Dendritic cell treated with granulocyte-macrophage colony-stimulating factor and Interleukin-4, amounts not matched to agents 40 ng/mL and 50 ng/mL, for 4 days (primary cell): ENCODE measurements around the gene COL6A6.
"Not testable (repeated sequence)": the region's sequence is repeated elsewhere in the genome, so short reads cannot be mapped to it uniquely, and the experiment has no call there.

Experiments used
- H3K27ac Mint-ChIP-seq: one replicate; pipeline ENCODE4 v1.8.0; 2022; ENCODE audit warnings: mild to moderate bottlenecking, mixed read lengths
- H3K27me3 Mint-ChIP-seq: one replicate; pipeline ENCODE4 v1.8.0; 2022; ENCODE audit warnings: mild to moderate bottlenecking, mixed read lengths
- H3K36me3 Mint-ChIP-seq: one replicate; pipeline ENCODE4 v1.8.0; 2022; ENCODE audit warnings: low read depth, mixed read lengths
- H3K4me1 Mint-ChIP-seq: one replicate; pipeline ENCODE4 v1.8.0; 2022; ENCODE audit warnings: low read depth, mixed read lengths
- H3K4me3 Mint-ChIP-seq: one replicate; pipeline ENCODE4 v1.8.0; 2022; ENCODE audit warnings: mild to moderate bottlenecking, moderate library complexity, mixed read lengths
- H3K9me3 Mint-ChIP-seq: one replicate; pipeline ENCODE4 v1.8.0; 2022; ENCODE audit warnings: mixed read lengths
- intact Hi-C: fragments of 100-400 bp; cut with micrococcal nuclease; formaldehyde crosslinking; loops from one replicate; pipeline ENCODE4 v1.15.0; 2022

COL6A6 gene

DNA sequence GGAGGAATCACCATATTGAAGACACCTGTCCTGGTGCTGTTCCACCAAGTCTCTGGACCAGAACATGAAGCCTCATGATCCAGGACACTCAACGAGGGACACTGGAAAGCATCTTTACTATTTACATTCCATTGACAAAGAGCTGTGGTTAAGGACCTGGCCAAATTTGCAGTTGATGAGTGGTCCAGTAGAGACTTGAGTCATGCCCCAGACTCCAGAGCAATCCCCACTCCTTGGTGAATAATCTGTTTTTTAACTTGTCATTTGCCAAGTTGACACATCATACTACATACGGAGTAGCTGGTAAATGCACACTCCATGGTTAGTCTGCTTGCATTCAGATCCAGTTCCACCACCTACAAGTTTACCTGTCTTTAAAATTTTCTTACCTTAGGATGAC lies 1.2 kb upstream of the COL6A6 start:
- Mint-ChIP-seq H3K9me3 (no peaks in the 10 kb centered on the region), H3K27ac (no peak overlapping the region), H3K36me3 (no peaks in the 10 kb centered on the region), H3K4me3 (no peak overlapping the region), H3K4me1 (no peaks in the 10 kb centered on the region), H3K27me3 (peaks cover 31% of the 10 kb centered on the region)
- intact Hi-C loops, result no loop called here

DNA sequence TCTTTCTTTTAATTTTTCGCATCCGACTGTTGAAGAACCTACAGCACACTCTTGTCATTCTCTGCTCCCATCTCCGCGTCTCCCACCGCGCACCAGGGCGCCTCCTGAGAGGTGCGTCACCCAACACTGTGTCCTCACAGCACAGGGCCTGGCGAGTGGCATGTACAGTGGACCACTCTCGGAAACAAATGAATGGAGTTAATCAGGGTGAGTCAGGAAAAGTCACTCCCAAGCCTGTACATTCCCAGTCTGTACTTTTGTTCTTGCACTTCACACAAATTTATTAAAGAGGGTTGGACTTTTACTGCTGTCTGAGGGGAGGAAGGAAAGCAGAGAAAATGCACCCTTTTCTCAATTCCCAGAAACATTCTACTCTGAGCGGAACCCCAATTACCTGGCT lies 625 bp downstream of the COL6A6 start:
- H3K4me3 Mint-ChIP-seq, result no peak overlapping the region
- no peaks in the 10 kb centered on the region for H3K9me3 Mint-ChIP-seq
- H3K27me3 Mint-ChIP-seq, result peaks cover 33% of the 10 kb centered on the region
- H3K27ac Mint-ChIP-seq, result no peak overlapping the region
- no peaks in the 10 kb centered on the region for H3K4me1 Mint-ChIP-seq
- intact Hi-C loops, result no loop called here
- no peaks in the 10 kb centered on the region for H3K36me3 Mint-ChIP-seq

GRCh38 chr3:130519754-130520153 lies 2.8 kb downstream of the COL6A6 start:
- Mint-ChIP-seq H3K27me3 (peaks cover 36% of the 10 kb centered on the region), H3K4me3 (no peak overlapping the region), H3K36me3 (no peaks in the 10 kb centered on the region), H3K27ac (no peak overlapping the region), H3K9me3 (no peaks in the 10 kb centered on the region), H3K4me1 (no peaks in the 10 kb centered on the region)
- intact Hi-C loops, result no loop called here

- Mint-ChIP-seq H3K9me3 (no peaks in the 10 kb centered on the region), H3K27me3 (peaks cover 22% of the 10 kb centered on the region), H3K27ac (no peak overlapping the region), H3K4me1 (no peaks in the 10 kb centered on the region), H3K4me3 (no peak overlapping the region), H3K36me3 (no peaks in the 10 kb centered on the region)
- intact Hi-C loops, result no loop called here
Measured at GRCh38 chr3:130522399-130522798, 5.4 kb downstream of the COL6A6 start.

DNA sequence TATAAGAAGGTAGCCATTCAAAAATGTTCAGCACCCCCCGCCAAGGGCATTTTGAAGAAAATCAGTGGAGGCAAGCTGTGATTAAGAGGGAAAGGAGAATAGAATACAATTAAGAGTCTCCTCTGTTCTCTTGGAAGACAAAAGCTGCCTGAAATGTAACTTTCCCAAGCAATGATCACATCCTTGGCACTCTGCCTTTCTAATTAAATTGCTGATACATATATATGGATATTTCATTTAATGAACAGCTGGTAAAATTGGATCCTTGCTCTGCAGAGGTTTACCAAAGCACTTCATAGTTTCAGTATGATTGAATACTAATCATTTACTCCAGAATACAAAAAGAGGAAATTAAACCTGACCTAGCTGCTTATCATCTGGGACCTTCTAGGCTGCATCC lies 10.4 kb downstream of the COL6A6 start:
- Mint-ChIP-seq H3K27ac (no peak overlapping the region), H3K4me1 (no peaks in the 10 kb centered on the region), H3K27me3 (peaks cover 9% of the 10 kb centered on the region), H3K4me3 (no peak overlapping the region), H3K36me3 (no peaks in the 10 kb centered on the region), H3K9me3 (no peaks in the 10 kb centered on the region)
- intact Hi-C loops, result no loop called here

- Mint-ChIP-seq H3K27me3 (peaks cover 5% of the 10 kb centered on the region), H3K9me3 (no peaks in the 10 kb centered on the region), H3K4me1 (no peaks in the 10 kb centered on the region), H3K36me3 (no peaks in the 10 kb centered on the region), H3K4me3 (no peak overlapping the region), H3K27ac (no peak overlapping the region)
- intact Hi-C loops, result no loop called here
Measured at GRCh38 chr3:130528120-130528519, 11.1 kb downstream of the COL6A6 start.

DNA sequence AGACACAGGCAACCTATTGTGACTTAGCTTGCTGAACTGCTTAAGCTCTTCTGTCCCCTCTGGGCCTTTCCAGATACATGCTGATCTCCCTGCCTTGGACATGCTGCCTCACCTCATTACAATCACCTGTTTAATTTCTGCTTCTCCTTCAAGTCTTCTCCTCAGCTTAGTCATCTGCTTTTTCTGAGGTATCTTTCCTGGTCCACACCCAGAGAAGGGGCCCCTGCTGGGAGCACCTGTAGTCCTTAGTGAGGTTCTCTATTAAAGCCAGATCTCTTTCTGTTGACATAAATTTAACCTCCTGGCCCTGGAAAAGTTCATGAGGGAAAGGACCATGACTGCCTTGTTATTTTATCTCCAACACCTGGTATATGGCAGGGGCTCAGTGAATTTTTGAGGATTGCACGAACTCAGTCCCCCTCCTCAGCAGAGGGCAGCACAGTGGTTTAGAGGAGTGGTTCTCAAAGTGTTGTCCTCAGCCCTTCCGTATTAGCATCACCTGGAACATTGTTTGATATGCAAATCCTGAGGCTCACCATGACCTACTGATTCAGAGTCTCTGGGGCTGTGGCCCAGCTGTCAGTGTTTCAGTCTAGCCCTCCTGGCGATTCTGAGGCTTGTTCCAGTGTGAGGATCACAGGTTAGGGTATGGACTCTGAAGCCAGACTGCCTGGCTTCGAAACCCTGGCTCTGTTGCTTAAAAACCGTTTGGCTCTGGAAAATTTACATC lies 12.7 kb downstream of the COL6A6 start:
- Mint-ChIP-seq H3K4me3 (no peak overlapping the region), H3K27ac (no peak overlapping the region), H3K27me3 (peaks cover 5% of the 10 kb centered on the region), H3K4me1 (no peaks in the 10 kb centered on the region), H3K9me3 (no peaks in the 10 kb centered on the region), H3K36me3 (no peaks in the 10 kb centered on the region)
- intact Hi-C loops, result loop anchor here (10.0 kb wide), 1 partner anchor 375 kb away; no protein-coding TSS in a partner anchor

DNA sequence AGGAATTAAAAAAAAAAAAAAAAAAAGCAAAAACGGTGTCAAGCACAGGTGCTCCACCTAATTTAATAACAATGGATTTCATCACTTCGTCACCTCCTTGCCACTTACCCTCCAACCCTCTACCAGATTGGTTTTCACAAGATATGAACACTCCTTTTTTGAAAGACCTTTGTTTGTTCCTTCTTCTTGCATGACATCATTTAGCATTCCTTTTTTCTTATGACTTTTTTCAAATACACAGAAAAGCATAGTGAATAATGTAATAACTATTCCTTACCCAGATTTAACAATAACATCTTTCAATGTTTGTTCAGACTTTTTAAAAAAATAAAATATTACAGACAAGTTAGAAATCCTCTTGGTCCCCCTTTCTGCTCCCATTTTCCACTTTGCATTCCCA lies 16.3 kb downstream of the COL6A6 start:
- Mint-ChIP-seq H3K36me3 (no peaks in the 10 kb centered on the region), H3K9me3 (no peaks in the 10 kb centered on the region), H3K27me3 (peaks cover 2% of the 10 kb centered on the region), H3K27ac (no peak overlapping the region), H3K4me3 (no peak overlapping the region), H3K4me1 (no peaks in the 10 kb centered on the region)
- intact Hi-C loops, result loop anchor here (10.0 kb wide), 1 partner anchor 378 kb away; no protein-coding TSS in a partner anchor

GRCh38 chr3:130537673-130538304 lies 20.8 kb downstream of the COL6A6 start:
- Mint-ChIP-seq H3K27ac (no peak overlapping the region), H3K27me3 (peaks cover 2% of the 10 kb centered on the region), H3K4me1 (no peaks in the 10 kb centered on the region), H3K4me3 (no peak overlapping the region), H3K9me3 (no peaks in the 10 kb centered on the region), H3K36me3 (no peaks in the 10 kb centered on the region)
- intact Hi-C loops, result loop anchor here (10.0 kb wide), 1 partner anchor 383 kb away; no protein-coding TSS in a partner anchor

DNA sequence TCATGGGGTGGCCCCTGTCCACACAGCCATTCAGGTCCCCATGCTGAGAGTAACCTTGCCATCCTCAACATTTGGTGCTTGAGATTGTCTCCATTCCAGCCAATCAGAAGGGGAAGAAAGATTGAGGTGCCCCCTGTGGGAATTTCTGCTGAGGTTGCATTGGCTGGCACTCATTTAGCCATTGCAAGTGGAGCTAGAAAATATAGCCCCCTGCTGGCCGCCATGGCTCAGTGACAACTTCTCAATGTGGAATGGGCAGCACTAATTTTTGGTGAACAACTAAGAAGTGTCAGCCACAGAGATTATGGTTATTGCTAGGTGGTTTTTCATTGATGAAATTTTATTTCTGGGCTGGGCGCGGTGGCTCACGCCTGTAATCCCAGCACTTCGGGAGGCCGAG lies 22.0 kb downstream of the COL6A6 start:
- no peak overlapping the region for H3K4me3 Mint-ChIP-seq
- intact Hi-C loops, result loop anchor here (1.0 to 10.0 kb wide), 2 partner anchors 263 to 384 kb away; no protein-coding TSS in a partner anchor
- peaks cover 2% of the 10 kb centered on the region for H3K9me3 Mint-ChIP-seq
- peaks cover 2% of the 10 kb centered on the region for H3K27me3 Mint-ChIP-seq
- H3K4me1 Mint-ChIP-seq, result peaks cover 5% of the 10 kb centered on the region
- H3K27ac Mint-ChIP-seq, result no peak overlapping the region
- no peaks in the 10 kb centered on the region for H3K36me3 Mint-ChIP-seq

DNA sequence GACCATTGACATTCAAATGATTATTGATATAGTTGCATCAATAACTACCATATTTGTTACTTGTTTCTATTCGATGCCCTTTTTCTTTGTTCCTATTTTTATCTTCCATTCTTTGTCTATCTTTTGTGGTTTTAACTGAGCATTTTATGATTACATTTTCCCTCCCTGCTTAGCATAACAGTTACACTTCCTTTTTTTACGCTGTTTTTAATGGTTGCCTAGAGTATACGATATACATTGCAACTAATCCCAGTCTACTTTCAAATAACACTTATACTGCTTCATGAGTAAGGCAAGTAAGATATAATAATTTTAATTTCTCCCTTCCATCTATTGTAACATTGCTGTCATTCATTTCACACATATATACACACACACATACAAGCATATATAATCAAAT lies 26.3 kb downstream of the COL6A6 start:
- no peaks in the 10 kb centered on the region for H3K27me3 Mint-ChIP-seq
- H3K4me1 Mint-ChIP-seq, result peaks cover 5% of the 10 kb centered on the region
- H3K36me3 Mint-ChIP-seq, result no peaks in the 10 kb centered on the region
- H3K27ac Mint-ChIP-seq, result no peak overlapping the region
- intact Hi-C loops, result no loop called here
- peaks cover 21% of the 10 kb centered on the region for H3K9me3 Mint-ChIP-seq
- no peak overlapping the region for H3K4me3 Mint-ChIP-seq

GRCh38 chr3:130546920-130547679 lies 30.1 kb downstream of the COL6A6 start:
- H3K27ac Mint-ChIP-seq, result no peak overlapping the region
- no peaks in the 10 kb centered on the region for H3K36me3 Mint-ChIP-seq
- no peak overlapping the region for H3K4me3 Mint-ChIP-seq
- H3K27me3 Mint-ChIP-seq, result no peaks in the 10 kb centered on the region
- intact Hi-C loops, result no loop called here
- H3K9me3 Mint-ChIP-seq, result peaks cover 21% of the 10 kb centered on the region
- H3K4me1 Mint-ChIP-seq, result peaks cover 5% of the 10 kb centered on the region

DNA sequence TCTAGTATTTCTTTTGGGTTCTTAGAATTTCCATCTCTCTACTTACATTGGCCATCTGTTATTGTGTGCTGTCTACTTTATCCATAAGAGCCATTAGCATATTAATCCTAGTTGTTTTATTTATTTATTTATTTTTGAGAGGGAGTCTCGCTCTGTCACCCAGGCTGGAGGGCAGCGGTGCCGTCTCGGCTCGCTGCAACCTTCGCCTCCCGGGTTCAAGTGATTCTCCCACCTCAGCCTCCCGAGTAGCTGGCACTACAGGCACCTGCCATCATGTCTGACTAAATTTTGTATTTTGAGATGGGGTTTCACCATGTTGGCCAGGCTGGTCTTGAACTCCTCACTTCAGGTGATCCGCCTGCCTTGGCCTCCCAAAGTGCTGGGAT lies 30.7 kb downstream of the COL6A6 start:
- H3K36me3 Mint-ChIP-seq, H3K4me1 Mint-ChIP-seq, H3K27me3 Mint-ChIP-seq, H3K4me3 Mint-ChIP-seq, intact Hi-C loops, H3K27ac Mint-ChIP-seq: not testable (repeated sequence)
- H3K9me3 Mint-ChIP-seq, result peaks cover 21% of the 10 kb centered on the region

GRCh38 chr3:130548356-130548755 lies 31.4 kb downstream of the COL6A6 start:
- Mint-ChIP-seq H3K27ac (no peak overlapping the region), H3K9me3 (peaks cover 21% of the 10 kb centered on the region), H3K36me3 (no peaks in the 10 kb centered on the region)

More at GRCh38 chr3:130548356-130548755, 31.4 kb downstream of the COL6A6 start:
- no peaks in the 10 kb centered on the region for H3K27me3 Mint-ChIP-seq
- no peak overlapping the region for H3K4me3 Mint-ChIP-seq
- intact Hi-C loops, result no loop called here
- peaks cover 2% of the 10 kb centered on the region for H3K4me1 Mint-ChIP-seq
